SK-N-SH (cell line): ENCODE results near the gene TRMT10A. TPM values are rescaled to one million over a fixed set of nuclear protein-coding genes. Genes with fewer than 3 reads are reported as not detected.

Experiments used
- CTCF ChIA-PET: fragments of 300-600, 350-600 bp; formaldehyde crosslinking; extraction: SDS; loops from one replicate; lab custom pipeline; 2021; lab: Yijun Ruan, JAX
- POLR2A ChIA-PET: fragments of 350-600 bp; sonication (Branson Sonifier 250); formaldehyde crosslinking; extraction: SDS; loops from one replicate; lab custom pipeline; 2020; ENCODE audit warnings: antibody characterized with exemption, inconsistent platforms; lab: Yijun Ruan, JAX
- DNase-seq: peaks from one replicate; pipeline ENCODE4 v3.0.0; 2012
- H2AFZ ChIP-seq: fragments of 200-600 bp; sonication (generic); 2 replicates; pipeline ENCODE4 v1.8.1; 2016; ENCODE audit warnings: antibody characterized with exemption, mild to moderate bottlenecking, low read depth
- H3F3A ChIP-seq: fragments of 200-600 bp; sonication (generic); replicated peaks from 2 replicates; pipeline ENCODE3; 2016; ENCODE audit warnings: antibody characterized with exemption, mild to moderate bottlenecking; ENCODE audit not compliant: insufficient read depth
- H3K27ac ChIP-seq, 2 experiments: fragments of 200-500 bp in 1 of 2; fragments of 200-600 bp in 1 of 2; sonication (Bioruptor generic) in 1 of 2; sonication (generic), shearing (Covaris generic) in 1 of 2; 2 replicates each; pipeline versions ENCODE4 v1.5.1 to v1.6.1; 2014 to 2016; ENCODE audit warnings: low read depth in 2 of 2, inconsistent platforms in 1 of 2, low read length in 1 of 2, mild to moderate bottlenecking in 1 of 2, mixed read lengths in 1 of 2
- H3K27me3 ChIP-seq: fragments of 200-600 bp; sonication (generic), shearing (Covaris generic); 2 replicates; pipeline ENCODE4 v1.6.1; 2016; ENCODE audit warnings: mixed run types; ENCODE audit not compliant: insufficient read depth
- H3K36me3 ChIP-seq, 2 experiments: fragments of 200-500 bp in 1 of 2; fragments of 200-600 bp in 1 of 2; sonication (Bioruptor generic) in 1 of 2; sonication (generic) in 1 of 2; replicated peaks in 1 of 2; 2 replicates each; pipeline versions ENCODE3 to v1.5.1; 2014 to 2016; ENCODE audit warnings: low read length in 1 of 2, mild to moderate bottlenecking in 1 of 2; ENCODE audit not compliant: insufficient read depth in 2 of 2, control insufficient read depth in 1 of 2
- H3K4me1 ChIP-seq, 2 experiments: fragments of 200-500 bp in 1 of 2; fragments of 200-600 bp in 1 of 2; sonication (Bioruptor generic) in 1 of 2; sonication (generic), shearing (Covaris generic) in 1 of 2; 2 replicates each; pipeline versions ENCODE4 v1.5.1 to v1.6.1; 2014 to 2016; ENCODE audit warnings: low read depth in 1 of 2, low read length in 1 of 2, mixed run types in 1 of 2; ENCODE audit not compliant: insufficient read depth in 2 of 2, control insufficient read depth in 1 of 2
- H3K4me2 ChIP-seq: fragments of 200-600 bp; sonication (generic), shearing (Covaris generic); 2 replicates; pipeline ENCODE4 v1.6.1; 2017; ENCODE audit warnings: mixed run types
- H3K4me3 ChIP-seq, 2 experiments: fragments of 200-500 bp in 1 of 2; fragments of 200-600 bp in 1 of 2; sonication (Bioruptor generic) in 1 of 2; sonication (generic), shearing (Covaris generic) in 1 of 2; 2 replicates each; pipeline versions ENCODE4 v1.5.1 to v1.8.1; 2014 to 2016; ENCODE audit warnings: low read depth in 2 of 2, inconsistent platforms in 1 of 2, low read length in 1 of 2, mild to moderate bottlenecking in 1 of 2, mixed read lengths in 1 of 2, moderate library complexity in 1 of 2
- H3K79me2 ChIP-seq: fragments of 200-600 bp; sonication (generic); 2 replicates; pipeline ENCODE4 v1.8.1; 2017; ENCODE audit warnings: mild to moderate bottlenecking; ENCODE audit not compliant: insufficient read depth
- H3K9ac ChIP-seq: fragments of 200-600 bp; sonication (generic); 2 replicates; pipeline ENCODE4 v1.6.1; 2017; ENCODE audit warnings: mixed run types
- H3K9me2 ChIP-seq: fragments of 200-600 bp; sonication (generic); 2 replicates; pipeline ENCODE4 v1.6.1; 2017; ENCODE audit warnings: mixed run types
- H3K9me3 ChIP-seq: fragments of 200-600 bp; sonication (generic); 2 replicates; pipeline ENCODE4 v1.6.1; 2017; ENCODE audit warnings: mixed run types, mild to moderate bottlenecking, moderate library complexity
- H4K20me1 ChIP-seq: fragments of 200-600 bp; sonication (generic); 2 replicates; pipeline ENCODE4 v1.6.1; 2017; ENCODE audit warnings: mild to moderate bottlenecking, mixed run types; ENCODE audit not compliant: insufficient read depth
- CHD2 ChIP-seq: fragments of 150-350 bp; IDR thresholded peaks from 2 replicates; pipeline ENCODE4 v1.6.1; 2018; ENCODE audit warnings: low read length; ENCODE audit not compliant: partially characterized antibody
- ELF1 ChIP-seq: IDR thresholded peaks from 2 replicates; pipeline ENCODE4 v1.4.0; 2012
- GABPA ChIP-seq: IDR thresholded peaks from 2 replicates; pipeline ENCODE4 v1.4.0; 2012; ENCODE audit warnings: low read depth, mild to moderate bottlenecking
- JUND ChIP-seq: IDR thresholded peaks from 2 replicates; pipeline ENCODE4 v1.4.0; 2012
- NFIC ChIP-seq: IDR thresholded peaks from 2 replicates; pipeline ENCODE4 v1.4.0; 2012; ENCODE audit warnings: borderline replicate concordance
- NRF1 ChIP-seq: IDR thresholded peaks from 2 replicates; pipeline ENCODE4 v1.6.1; 2012; ENCODE audit warnings: low read depth, mild to moderate bottlenecking, low read length
- POLR2AphosphoS5 ChIP-seq: IDR thresholded peaks from 2 replicates; pipeline ENCODE4 v1.6.1; 2012; ENCODE audit warnings: low read depth, low read length
- RAD21 ChIP-seq: IDR thresholded peaks from 2 replicates; pipeline ENCODE4 v1.6.1; 2012; ENCODE audit warnings: mild to moderate bottlenecking, low read length
- RCOR1 ChIP-seq: fragments of 150-350 bp; IDR thresholded peaks from 2 replicates; pipeline ENCODE4 v1.6.1; 2017; ENCODE audit warnings: antibody characterized with exemption, low read length
- RXRA ChIP-seq: IDR thresholded peaks from 2 replicates; pipeline ENCODE4 v1.4.0; 2012; ENCODE audit warnings: low read depth, mild to moderate bottlenecking, borderline replicate concordance
- SMC3 ChIP-seq: IDR thresholded peaks from 2 replicates; pipeline ENCODE4 v1.6.1; 2012; ENCODE audit warnings: low read depth, low read length, improper control_type of control experiment
- TAF1 ChIP-seq: IDR thresholded peaks from 2 replicates; pipeline ENCODE4 v1.6.1; 2012; ENCODE audit warnings: low read depth, mild to moderate bottlenecking, low read length, moderate library complexity, borderline replicate concordance
- TEAD4 ChIP-seq: IDR thresholded peaks from 2 replicates; pipeline ENCODE4 v1.4.0; 2012; ENCODE audit warnings: mild to moderate bottlenecking, borderline replicate concordance; ENCODE audit not compliant: insufficient read depth
- WGBS: methylation state at CpG from one replicate; pipeline ENCODE4 v1.1.6; 2017; ENCODE audit warnings: low lambda C conversion rate; 5-methylcytosine and 5-hydroxymethylcytosine counted together
- polyA plus RNA-seq, 3 experiments: library from polyadenylated mRNA; depleted of rRNA; stranded (reverse); fragments of >200 nt; gene quantifications; 2 replicates each; pipeline ENCODE4 v1.2.3, GENCODE V29; 2012
- TF ChIP-seq, protein P1 (sequence below): IDR thresholded peaks from 2 replicates; pipeline ENCODE4 v1.4.0; 2012; ENCODE audit warnings: low read depth, borderline replicate concordance
- TF ChIP-seq, protein P2 (sequence below): fragments of 200-600 bp; sonication (generic); IDR thresholded peaks from 2 replicates; pipeline ENCODE4 v1.6.1; 2017; ENCODE audit warnings: antibody characterized with exemption, mild to moderate bottlenecking, moderate library complexity
- TF ChIP-seq, protein P3 (sequence below): IDR thresholded peaks from 2 replicates; pipeline ENCODE4 v1.4.0; 2012; ENCODE audit warnings: low read depth, borderline replicate concordance
- TF ChIP-seq, protein P4 (sequence below): IDR thresholded peaks from 2 replicates; pipeline ENCODE4 v1.4.0; 2012; ENCODE audit warnings: low read depth

The TRMT10A gene
- polyA plus RNA-seq, 1 of the 3 experiments (the other 2 are of a cell fraction) = 2.4 TPM

DNA sequence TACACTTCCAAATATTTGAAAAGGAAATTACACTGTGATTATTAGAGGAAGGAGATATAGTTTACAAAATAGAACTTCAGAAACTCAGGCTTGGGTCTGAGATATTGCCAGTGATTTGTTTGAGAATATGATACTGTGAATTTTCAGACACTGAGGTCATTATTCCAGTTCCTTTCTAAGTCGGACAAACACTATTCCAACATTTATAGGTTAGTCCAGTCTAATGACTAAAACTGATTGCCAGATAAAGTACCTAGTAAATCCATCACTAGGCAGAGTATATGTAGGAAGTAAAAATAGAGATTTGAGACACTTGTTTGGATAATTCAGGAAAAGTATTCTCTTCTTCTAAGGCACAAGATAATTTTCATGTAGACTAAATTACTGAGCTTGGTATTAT is 24.0 kb upstream of the TRMT10A start:
- Histone ChIP-seq H2AFZ (no peak overlapping the region), H3K4me3 (no peak overlapping the region), H3K36me3 (no peaks in the 10 kb centered on the region), H3K4me2 (no peak overlapping the region), H3K27me3 (no peaks in the 10 kb centered on the region), H3K9me3 (no peaks in the 10 kb centered on the region), H3K9me2 (no peaks in the 10 kb centered on the region), H3K27ac (no peak overlapping the region), H3K4me1 (no peaks in the 10 kb centered on the region), H3K9ac (no peak overlapping the region), H3F3A (peaks cover 3% of the 10 kb centered on the region), H3K79me2 (no peaks in the 10 kb centered on the region), H4K20me1 (no peaks in the 10 kb centered on the region)
- WGBS = 8% methylated on average over 1 of the region's 1 CpG
- ChIA-PET POLR2A (no interaction called here), CTCF (interaction anchor here (0.9 kb wide), 1 partner anchor 23 kb away, joined by 3 read pairs; no protein-coding TSS in a partner anchor)
- no peak for DNase-seq
- TF ChIP-seq, protein P1, sequence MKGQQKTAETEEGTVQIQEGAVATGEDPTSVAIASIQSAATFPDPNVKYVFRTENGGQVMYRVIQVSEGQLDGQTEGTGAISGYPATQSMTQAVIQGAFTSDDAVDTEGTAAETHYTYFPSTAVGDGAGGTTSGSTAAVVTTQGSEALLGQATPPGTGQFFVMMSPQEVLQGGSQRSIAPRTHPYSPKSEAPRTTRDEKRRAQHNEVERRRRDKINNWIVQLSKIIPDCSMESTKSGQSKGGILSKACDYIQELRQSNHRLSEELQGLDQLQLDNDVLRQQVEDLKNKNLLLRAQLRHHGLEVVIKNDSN = no peak
- no peak for TF ChIP-seq POLR2AphosphoS5
- TF ChIP-seq, protein P2, sequence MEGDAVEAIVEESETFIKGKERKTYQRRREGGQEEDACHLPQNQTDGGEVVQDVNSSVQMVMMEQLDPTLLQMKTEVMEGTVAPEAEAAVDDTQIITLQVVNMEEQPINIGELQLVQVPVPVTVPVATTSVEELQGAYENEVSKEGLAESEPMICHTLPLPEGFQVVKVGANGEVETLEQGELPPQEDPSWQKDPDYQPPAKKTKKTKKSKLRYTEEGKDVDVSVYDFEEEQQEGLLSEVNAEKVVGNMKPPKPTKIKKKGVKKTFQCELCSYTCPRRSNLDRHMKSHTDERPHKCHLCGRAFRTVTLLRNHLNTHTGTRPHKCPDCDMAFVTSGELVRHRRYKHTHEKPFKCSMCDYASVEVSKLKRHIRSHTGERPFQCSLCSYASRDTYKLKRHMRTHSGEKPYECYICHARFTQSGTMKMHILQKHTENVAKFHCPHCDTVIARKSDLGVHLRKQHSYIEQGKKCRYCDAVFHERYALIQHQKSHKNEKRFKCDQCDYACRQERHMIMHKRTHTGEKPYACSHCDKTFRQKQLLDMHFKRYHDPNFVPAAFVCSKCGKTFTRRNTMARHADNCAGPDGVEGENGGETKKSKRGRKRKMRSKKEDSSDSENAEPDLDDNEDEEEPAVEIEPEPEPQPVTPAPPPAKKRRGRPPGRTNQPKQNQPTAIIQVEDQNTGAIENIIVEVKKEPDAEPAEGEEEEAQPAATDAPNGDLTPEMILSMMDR = no peak
- no peak for TF ChIP-seq RCOR1
- no peak for TF ChIP-seq NFIC
- no peak for TF ChIP-seq RXRA
- TF ChIP-seq TAF1 = no peak
- TF ChIP-seq CHD2 = no peak
- no peak for TF ChIP-seq RAD21
- TF ChIP-seq TEAD4 = no peak
- TF ChIP-seq SMC3 = no peak
- TF ChIP-seq ELF1 = no peak
- no peak for TF ChIP-seq NRF1
- TF ChIP-seq JUND = no peak
- TF ChIP-seq, protein P3, sequence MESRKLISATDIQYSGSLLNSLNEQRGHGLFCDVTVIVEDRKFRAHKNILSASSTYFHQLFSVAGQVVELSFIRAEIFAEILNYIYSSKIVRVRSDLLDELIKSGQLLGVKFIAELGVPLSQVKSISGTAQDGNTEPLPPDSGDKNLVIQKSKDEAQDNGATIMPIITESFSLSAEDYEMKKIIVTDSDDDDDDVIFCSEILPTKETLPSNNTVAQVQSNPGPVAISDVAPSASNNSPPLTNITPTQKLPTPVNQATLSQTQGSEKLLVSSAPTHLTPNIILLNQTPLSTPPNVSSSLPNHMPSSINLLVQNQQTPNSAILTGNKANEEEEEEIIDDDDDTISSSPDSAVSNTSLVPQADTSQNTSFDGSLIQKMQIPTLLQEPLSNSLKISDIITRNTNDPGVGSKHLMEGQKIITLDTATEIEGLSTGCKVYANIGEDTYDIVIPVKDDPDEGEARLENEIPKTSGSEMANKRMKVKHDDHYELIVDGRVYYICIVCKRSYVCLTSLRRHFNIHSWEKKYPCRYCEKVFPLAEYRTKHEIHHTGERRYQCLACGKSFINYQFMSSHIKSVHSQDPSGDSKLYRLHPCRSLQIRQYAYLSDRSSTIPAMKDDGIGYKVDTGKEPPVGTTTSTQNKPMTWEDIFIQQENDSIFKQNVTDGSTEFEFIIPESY = no peak
- TF ChIP-seq, protein P4, sequence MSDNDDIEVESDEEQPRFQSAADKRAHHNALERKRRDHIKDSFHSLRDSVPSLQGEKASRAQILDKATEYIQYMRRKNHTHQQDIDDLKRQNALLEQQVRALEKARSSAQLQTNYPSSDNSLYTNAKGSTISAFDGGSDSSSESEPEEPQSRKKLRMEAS = no peak
- no peak for TF ChIP-seq GABPA
